HG03457 (cell line): ENCODE data around the gene KIRREL3.
A peak's percentile ranks its signal among the peaks of the same experiment; 100 is the strongest.

Source experiments
- ATAC-seq: cut with Tn5 transposase; IDR thresholded peaks from one replicate; pipeline ENCODE4 v1.9.1; 2021; ENCODE audit warnings: moderate number of reproducible peaks; ENCODE audit not compliant: unreplicated experiment

The KIRREL3 gene

GRCh38 chr11:126497581-126498122 lies 502.9 kb downstream of the KIRREL3 start:
- ATAC-seq: no peak

- no peak for ATAC-seq
Measured at GRCh38 chr11:126496576-126497337, 503.8 kb downstream of the KIRREL3 start.

GRCh38 chr11:126495281-126496220 lies 505.0 kb downstream of the KIRREL3 start:
- no peak for ATAC-seq

GRCh38 chr11:126494831-126495230 lies 505.7 kb downstream of the KIRREL3 start:
- no peak for ATAC-seq

GRCh38 chr11:126492331-126493082 lies 508.1 kb downstream of the KIRREL3 start:
- no peak for ATAC-seq

- ATAC-seq: no peak
Measured at GRCh38 chr11:126491092-126491491, 509.5 kb downstream of the KIRREL3 start.

GRCh38 chr11:126489836-126490660 lies 510.5 kb downstream of the KIRREL3 start:
- ATAC-seq: no peak

GRCh38 chr11:126488591-126489370 lies 511.8 kb downstream of the KIRREL3 start:
- ATAC-seq: no peak

- ATAC-seq: no peak
Measured at GRCh38 chr11:126487711-126488110, 512.9 kb downstream of the KIRREL3 start.

- no peak for ATAC-seq
Measured at GRCh38 chr11:126485986-126486635, 514.5 kb downstream of the KIRREL3 start.

- no peak for ATAC-seq
Measured at GRCh38 chr11:126485021-126485792, 515.4 kb downstream of the KIRREL3 start.

GRCh38 chr11:126484266-126484665 lies 516.3 kb downstream of the KIRREL3 start:
- ATAC-seq: no peak

GRCh38 chr11:126483621-126484195 lies 516.9 kb downstream of the KIRREL3 start:
- no peak for ATAC-seq

GRCh38 chr11:126482586-126483108 lies 517.9 kb downstream of the KIRREL3 start:
- ATAC-seq: no peak

- no peak for ATAC-seq
Measured at GRCh38 chr11:126481303-126481680, 519.3 kb downstream of the KIRREL3 start.

GRCh38 chr11:126480410-126481302 lies 519.9 kb downstream of the KIRREL3 start:
- peak; percentile 53 for ATAC-seq
